Measurements from ENCODE around the gene ZBTB20. TPM values are rescaled to one million over a fixed set of nuclear protein-coding genes. Genes with fewer than 3 reads are reported as not detected.
"Not testable (repeated sequence)": the region's sequence is repeated elsewhere in the genome, so short reads cannot be mapped to it uniquely, and the experiment has no call there.

The ZBTB20 gene
- total RNA-seq, 1 donor from 2014 or later, result 61.0 TPM

DNA sequence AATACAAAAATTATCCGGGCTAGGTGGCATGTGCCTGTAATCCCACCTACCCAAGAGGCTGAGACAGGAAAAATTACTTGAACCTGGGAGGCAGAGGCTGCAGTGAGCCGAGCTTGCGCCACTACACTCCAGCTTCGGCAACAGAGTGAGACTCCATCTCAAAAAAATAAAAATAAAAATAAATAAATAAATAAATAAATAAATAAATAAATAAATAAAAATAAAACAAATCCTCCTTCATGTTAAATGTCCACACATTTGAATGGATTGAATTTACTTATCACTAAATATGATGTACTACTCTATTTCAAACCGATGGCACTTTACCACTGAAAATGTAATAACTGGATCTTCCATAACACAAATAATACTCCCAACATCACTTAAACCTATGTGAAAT lies 36.3 kb downstream of the ZBTB20 start:
- Histone ChIP-seq H3K9me3 (no peaks in the 10 kb centered on the region), H3K27me3 (no peaks in the 10 kb centered on the region), H3K27ac (no peak overlapping the region), H3K4me1 (peaks cover 3% of the 10 kb centered on the region), H3K36me3 (peaks cover 6% of the 10 kb centered on the region), H3K4me3 (no peak overlapping the region)
- DNase-seq, result no peak
- no peak for TF ChIP-seq CTCF (IDR thresholded peaks at IDR 0.05)
- intact Hi-C loops (cut with DNase I), result no loop called here
- ATAC-seq, result no peak

- ATAC-seq, H3K9me3 ChIP-seq: not testable (repeated sequence)
Measured at GRCh38 chr3:115110066-115110465, 37.0 kb downstream of the ZBTB20 start.

DNA sequence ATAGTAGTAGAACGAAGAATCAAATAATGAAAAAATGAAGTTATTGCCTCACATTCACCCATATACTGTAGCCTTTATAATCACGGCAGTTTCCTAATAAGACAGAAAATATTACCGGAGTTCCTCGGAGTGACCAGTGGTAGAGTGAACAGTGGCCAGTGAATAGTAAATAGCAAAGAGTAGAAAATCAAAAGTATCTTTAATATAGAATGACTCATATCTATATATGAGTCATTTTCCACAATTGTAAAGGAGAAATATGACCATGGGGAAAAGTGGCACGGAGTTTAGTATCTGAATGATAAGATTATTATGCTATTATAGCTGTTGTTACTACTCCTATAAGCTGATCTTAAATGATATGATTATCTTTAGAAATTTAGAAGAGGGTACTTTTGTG lies 38.5 kb downstream of the ZBTB20 start:
- Histone ChIP-seq H3K4me1 (peaks cover 3% of the 10 kb centered on the region), H3K4me3 (no peak overlapping the region), H3K27ac (no peak overlapping the region), H3K36me3 (peaks cover 6% of the 10 kb centered on the region), H3K27me3 (no peaks in the 10 kb centered on the region), H3K9me3 (no peaks in the 10 kb centered on the region)
- intact Hi-C loops (cut with DNase I), result no loop called here
- no peak for TF ChIP-seq CTCF (IDR thresholded peaks at IDR 0.05)
- ATAC-seq (no peak), DNase-seq (no peak)

More at GRCh38 chr3:115110066-115110465, 37.0 kb downstream of the ZBTB20 start:
- H3K36me3 ChIP-seq; H3K4me1 ChIP-seq; intact Hi-C loops (cut with DNase I); DNase-seq; H3K27ac ChIP-seq; H3K27me3 ChIP-seq; H3K4me3 ChIP-seq: not testable (repeated sequence)

GRCh38 chr3:115102046-115102445 lies 45.0 kb downstream of the ZBTB20 start:
- Histone ChIP-seq H3K4me3 (no peak overlapping the region), H3K4me1 (peaks cover 13% of the 10 kb centered on the region), H3K36me3 (no peaks in the 10 kb centered on the region), H3K9me3 (no peaks in the 10 kb centered on the region), H3K27me3 (no peaks in the 10 kb centered on the region), H3K27ac (no peak overlapping the region)
- intact Hi-C loops (cut with DNase I), result no loop called here
- no peak for DNase-seq
- TF ChIP-seq CTCF (IDR thresholded peaks at IDR 0.05), result no peak
- ATAC-seq, result no peak

DNA sequence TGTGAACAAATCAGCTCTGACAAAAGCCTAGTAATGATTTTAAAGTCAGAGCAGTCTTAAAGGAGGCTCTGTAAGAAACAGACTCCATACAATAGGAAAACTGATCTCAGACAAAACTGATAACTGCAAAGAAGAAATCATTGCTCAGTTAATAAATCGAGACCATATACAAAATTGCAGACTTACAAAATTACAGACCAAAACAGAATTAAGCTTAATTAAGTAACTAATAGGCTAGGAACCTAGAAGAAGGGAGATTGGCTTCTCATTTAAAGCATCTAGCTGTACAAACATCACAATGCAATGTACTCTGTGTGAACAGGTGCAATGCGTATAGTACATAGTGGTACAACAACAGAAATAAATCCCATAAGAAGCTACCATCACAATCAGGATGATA lies 46.3 kb downstream of the ZBTB20 start:
- Histone ChIP-seq H3K27me3 (no peaks in the 10 kb centered on the region), H3K36me3 (no peaks in the 10 kb centered on the region), H3K4me3 (peak overlapping the region; percentile 51), H3K9me3 (no peaks in the 10 kb centered on the region), H3K4me1 (peaks cover 13% of the 10 kb centered on the region), H3K27ac (peak overlapping the region; percentile 70)
- ATAC-seq, result no peak
- no peak for TF ChIP-seq CTCF (IDR thresholded peaks at IDR 0.05)
- intact Hi-C loops (cut with DNase I), result no loop called here
- no peak for DNase-seq

DNA sequence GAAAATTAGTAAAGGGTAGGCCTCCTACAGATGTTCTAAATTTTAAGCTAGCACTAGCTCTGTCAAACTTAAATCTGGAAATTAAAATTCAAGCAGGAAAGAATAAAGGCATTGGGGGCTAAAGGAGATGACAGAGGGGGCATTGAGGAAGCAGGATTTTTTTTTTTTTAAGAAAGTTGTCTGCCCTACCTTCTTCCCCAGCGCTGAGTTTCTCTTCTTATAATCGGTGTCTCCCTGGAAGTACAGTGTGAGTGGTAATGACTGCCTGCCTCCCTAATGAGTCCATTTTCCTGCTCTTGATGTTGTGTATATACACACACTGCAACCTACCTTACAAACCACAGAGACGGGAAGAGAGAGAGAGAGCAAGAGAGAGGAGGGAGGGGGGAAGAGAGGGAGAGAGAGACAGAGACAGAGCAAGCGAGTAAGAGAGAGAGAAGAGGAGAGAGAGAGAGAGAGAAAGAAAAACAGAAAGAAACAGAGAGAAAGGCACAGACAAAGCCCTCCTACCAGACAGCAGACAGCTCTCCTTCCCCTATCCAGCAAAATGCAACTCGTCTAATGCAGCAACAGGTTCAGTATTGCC lies 47.0 kb downstream of the ZBTB20 start:
- Histone ChIP-seq H3K4me3 (peak overlapping the region; percentile 51), H3K27me3 (no peaks in the 10 kb centered on the region), H3K4me1 (peaks cover 13% of the 10 kb centered on the region), H3K27ac (peak overlapping the region; percentile 70), H3K9me3 (no peaks in the 10 kb centered on the region), H3K36me3 (no peaks in the 10 kb centered on the region)
- ATAC-seq (peak; percentile 94), DNase-seq (no peak)
- TF ChIP-seq CTCF (IDR thresholded peaks at IDR 0.05), result no peak
- intact Hi-C loops (cut with DNase I), result no loop called here

Data from upper lobe of right lung (tissue), 1 donor.